K562 (cell line): ENCODE data around the gene EPHA10. TPM values are rescaled to one million over a fixed set of nuclear protein-coding genes. Genes with fewer than 3 reads are reported as not detected.

Source experiments
- CLOCK ChIP-seq: fragments of 250-450 bp; sonication (Bioruptor Pico); IDR thresholded peaks from 2 replicates; pipeline ENCODE4 v1.4.0; 2020; ENCODE audit warnings: mild to moderate bottlenecking, moderate library complexity, borderline replicate concordance
- HMGXB4 ChIP-seq: sonication (generic); formaldehyde crosslinking; IDR thresholded peaks from 2 replicates; pipeline ENCODE4 v1.8.1; 2023; ENCODE audit warnings: mild to moderate bottlenecking, missing genetic modification reagents
- MEF2D ChIP-seq: conservative IDR thresholded peaks from 2 replicates; pipeline ENCODE4 v1.6.1; 2016; ENCODE audit warnings: low read depth, missing genetic modification characterization, missing compliant biosample characterization
- RFX5 ChIP-seq: IDR thresholded peaks from 2 replicates; pipeline ENCODE4 v1.6.1; 2011; ENCODE audit warnings: low read depth, mild to moderate bottlenecking, improper control_type of control experiment, low read length
- SIN3B ChIP-seq: fragments of 450-650 bp; IDR thresholded peaks from 2 replicates; pipeline ENCODE4 v1.6.1; 2017; ENCODE audit warnings: low read depth, mild to moderate bottlenecking, moderate library complexity
- SPI1 ChIP-seq: IDR thresholded peaks from 2 replicates; pipeline ENCODE4 v1.6.1; 2011; ENCODE audit warnings: low read depth, low read length, control low read depth, borderline replicate concordance
- TEAD1 ChIP-seq, 2 experiments: fragments of 450-650 bp in 1 of 2; sonication (generic) in 1 of 2; formaldehyde crosslinking; IDR thresholded peaks; 2 replicates each; pipeline versions ENCODE4 v1.4.0 to v1.8.0; 2020 to 2022; ENCODE audit warnings: mild to moderate bottlenecking in 2 of 2, missing genetic modification reagents in 1 of 2
- ZBTB34 ChIP-seq: fragments of 250-450 bp; sonication (Bioruptor Pico); IDR thresholded peaks from 2 replicates; pipeline ENCODE4 v1.8.0; 2021; ENCODE audit warnings: mild to moderate bottlenecking, moderate library complexity
- ZFP30 ChIP-seq: fragments of 250-450 bp; sonication (Bioruptor Pico); IDR thresholded peaks from 2 replicates; pipeline ENCODE4 v1.8.0; 2022; ENCODE audit warnings: moderate library complexity, mild to moderate bottlenecking, inconsistent platforms, borderline replicate concordance
- ZNF263 ChIP-seq: sonication (generic); formaldehyde crosslinking; IDR thresholded peaks from 2 replicates; pipeline ENCODE4 v1.8.0; 2022; ENCODE audit warnings: mild to moderate bottlenecking, missing genetic modification reagents, borderline replicate concordance
- ZNF318 ChIP-seq, 2 experiments: fragments of 450-650 bp; IDR thresholded peaks; 2 replicates each; pipeline ENCODE4 v1.6.1; 2016; ENCODE audit warnings: mild to moderate bottlenecking in 2 of 2, borderline replicate concordance in 1 of 2, low read depth in 1 of 2, moderate library complexity in 1 of 2
- ZNF695 ChIP-seq: fragments of 450-650 bp; formaldehyde crosslinking; IDR thresholded peaks from 2 replicates; pipeline ENCODE4 v1.4.0; 2020; ENCODE audit warnings: mild to moderate bottlenecking, moderate library complexity
- polyA plus RNA-seq, 8 experiments: library from polyadenylated mRNA; depleted of rRNA in 4 of 8; stranded (reverse) in 5 of 8; unstranded in 3 of 8; fragments of >200 nt; fragmentation: Nextera tagmentation in 2 of 8; fragmentation: Illumina TruSeq in 1 of 8; extraction: Ambion mirVana in 2 of 8; extraction: Trizol in 1 of 8; gene quantifications; 2 replicates each; pipeline versions ENCODE4 v1.2.1 to v1.2.3, GENCODE V29; 2011 to 2014; ENCODE audit warnings: inconsistent platforms in 1 of 8, missing spikeins in 1 of 8
- total RNA-seq, 7 experiments: library from RNA; depleted of rRNA in 6 of 7; stranded (reverse); fragments of >200 nt in 6 of 7; fragmentation: Illumina TruSeq in 2 of 7; extraction: Trizol in 2 of 7; gene quantifications; 2 replicates each; pipeline versions ENCODE4 v1.2.1 to v1.2.3, GENCODE V29; 2011 to 2021; ENCODE audit warnings: low replicate concordance in 1 of 7

Gene EPHA10
- total and polyA plus RNA-seq, 9 of the 15 experiments (the other 6 are each of a cell fraction or from before 2014, with no cell fraction given), result 0.03 TPM; not detected in 8

- no peak for TF ChIP-seq CLOCK (CRISPR knock-in tag)
- TF ChIP-seq RFX5, result no peak; the same call in 1 of the 2 replicates
- no peak for TF ChIP-seq SPI1
- no peak for TF ChIP-seq ZBTB34 (CRISPR knock-in tag)
- no peak for TF ChIP-seq ZNF695 (CRISPR knock-in tag)
- no peak for TF ChIP-seq ZNF318 (IDR thresholded peaks at IDR 0.05; ENCODE audit: borderline replicate concordance in 1 of 2, low read depth in 1 of 2)
- no peak for TF ChIP-seq ZFP30
- TF ChIP-seq SIN3B, result peak; percentile 96
- TF ChIP-seq MEF2D (tag), result no peak
- TF ChIP-seq TEAD1 (CRISPR knock-in tag; IDR thresholded peaks at IDR 0.05), result peak; percentile 49 to 72; a peak in 2 of 4 replicates
- peak; percentile 9; the same call in 1 of the 2 replicates for TF ChIP-seq ZNF263 (CRISPR knock-in tag)
- no peak for TF ChIP-seq HMGXB4 (CRISPR knock-in tag)
These were observed 72.7 kb downstream of the EPHA10 start, which contains the start of gene CDCA8 (continued) for GRCh38 chr1:37692078-37692833.
